ENCODE data around the gene SGK2.
"Not testable (repeated sequence)": the region's sequence is repeated elsewhere in the genome, so short reads cannot be mapped to it uniquely, and the experiment has no call there.

The SGK2 gene

DNA sequence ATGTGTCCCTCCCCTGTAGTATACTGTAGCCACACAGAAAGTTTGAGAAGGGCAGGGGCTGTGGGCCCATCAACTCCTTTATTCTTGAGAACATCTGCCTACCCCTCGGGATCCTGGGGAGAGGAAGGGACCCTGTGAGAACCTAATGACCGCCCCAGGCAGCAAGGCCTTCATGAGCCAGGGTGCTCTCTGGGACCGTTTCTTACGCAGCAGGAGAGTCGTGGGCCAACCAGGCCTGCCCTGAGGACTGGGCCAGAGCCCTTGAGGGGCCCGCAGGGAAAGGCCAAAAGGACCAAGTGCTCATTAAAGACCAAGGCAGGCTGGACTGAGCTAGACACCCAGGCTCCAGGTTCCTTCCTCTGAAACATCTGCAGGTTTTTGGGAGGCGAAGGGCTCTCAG is 5.2 kb downstream of the SGK2 start:
- DNase-seq (ENCODE audit: low read depth in 2 of 2), result no peak

DNA sequence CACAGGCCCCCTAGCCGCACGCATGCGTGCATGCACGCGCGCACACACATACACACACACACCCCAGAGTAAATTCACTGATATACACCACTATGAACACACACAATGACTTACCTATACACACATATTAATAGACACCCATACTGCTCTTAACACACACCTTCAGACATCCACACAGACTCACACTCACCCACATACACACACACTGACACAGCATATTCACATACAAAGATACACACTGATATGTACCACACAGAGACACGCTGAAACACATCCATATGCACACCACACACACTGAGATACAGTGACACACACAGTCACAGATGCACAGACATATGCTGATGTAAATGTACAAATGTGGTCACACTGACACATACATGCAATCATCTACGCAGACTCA is 5.6 kb downstream of the SGK2 start:
- no peak for DNase-seq (ENCODE audit: low read depth in 2 of 2)

DNA sequence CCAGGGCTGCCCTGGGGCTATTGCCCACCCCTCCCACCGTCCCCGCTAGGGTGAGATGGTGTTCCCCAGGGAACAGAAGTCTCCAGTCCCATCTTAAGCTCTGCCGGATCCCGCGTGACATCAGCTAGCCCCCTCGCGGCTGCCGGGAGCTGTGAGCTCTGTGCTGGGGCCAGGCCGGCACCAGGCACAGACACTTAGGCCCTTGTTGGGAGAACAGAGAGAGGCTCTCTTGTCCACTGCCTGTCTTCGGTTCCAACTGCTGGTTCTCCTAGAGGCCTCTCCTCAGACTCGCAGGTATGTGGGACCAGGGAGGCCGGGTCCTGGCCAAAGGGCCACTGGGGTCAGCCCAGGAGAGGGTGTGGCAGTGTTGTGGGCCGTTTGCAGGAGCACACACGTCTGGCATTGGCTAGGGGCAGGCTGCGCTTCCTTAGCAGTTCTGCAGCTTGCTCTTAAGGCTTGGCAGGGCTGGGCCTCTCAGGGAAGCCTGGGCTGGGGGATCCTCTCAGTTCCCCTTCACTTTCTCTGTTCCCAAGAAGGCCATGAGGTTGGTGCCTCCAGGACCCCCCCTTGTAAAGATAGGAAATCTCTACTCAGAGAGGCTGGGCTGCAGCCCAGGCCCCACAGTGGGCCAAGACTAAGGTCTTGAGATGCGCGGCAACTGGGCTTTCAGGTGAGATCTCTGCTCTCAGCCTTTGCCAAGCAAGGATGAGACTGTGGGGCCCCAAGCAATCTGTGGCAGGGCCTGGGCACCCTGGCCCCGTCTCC is 6.3 kb downstream of the SGK2 start:
- DNase-seq (ENCODE audit: low read depth in 2 of 2), result no peak

DNA sequence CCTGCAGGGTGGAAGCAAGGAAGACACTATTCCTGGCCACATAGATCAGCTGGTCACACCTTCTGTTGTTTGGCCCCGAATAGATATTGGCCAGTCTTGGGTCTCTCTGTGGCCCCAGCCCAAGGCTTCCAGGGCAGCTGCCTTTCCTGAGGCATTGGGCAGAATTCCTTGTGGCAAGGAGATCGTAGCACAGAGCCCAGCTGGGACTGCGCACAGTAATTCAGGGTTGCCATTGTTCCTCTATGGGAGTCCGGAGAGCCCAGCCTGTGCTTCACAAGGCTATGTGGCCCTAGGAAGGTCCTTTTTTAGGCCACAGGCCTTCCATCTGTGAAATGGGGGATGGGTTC is 6.9 kb downstream of the SGK2 start:
- DNase-seq (ENCODE audit: low read depth in 2 of 2), result no peak

DNA sequence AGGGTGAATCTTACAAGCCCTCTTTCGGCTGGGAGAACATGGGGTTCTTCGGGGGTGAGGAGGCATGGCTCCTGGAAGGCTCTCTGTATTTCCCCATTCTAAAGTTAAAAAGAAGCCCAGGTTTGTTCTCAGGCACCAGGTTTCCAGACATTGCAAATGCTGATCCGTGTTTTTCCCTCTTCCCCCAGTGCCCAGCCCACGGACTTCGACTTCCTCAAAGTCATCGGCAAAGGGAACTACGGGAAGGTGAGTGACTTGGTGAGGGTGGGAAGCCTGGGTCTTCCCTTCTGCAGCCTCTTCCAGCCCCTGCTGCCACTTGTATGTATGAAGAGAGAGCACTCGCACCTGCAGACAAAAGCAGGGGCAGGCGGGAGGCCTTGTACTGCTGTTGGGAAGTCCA is 8.7 kb downstream of the SGK2 start:
- DNase-seq (ENCODE audit: low read depth in 2 of 2), result no peak

DNA sequence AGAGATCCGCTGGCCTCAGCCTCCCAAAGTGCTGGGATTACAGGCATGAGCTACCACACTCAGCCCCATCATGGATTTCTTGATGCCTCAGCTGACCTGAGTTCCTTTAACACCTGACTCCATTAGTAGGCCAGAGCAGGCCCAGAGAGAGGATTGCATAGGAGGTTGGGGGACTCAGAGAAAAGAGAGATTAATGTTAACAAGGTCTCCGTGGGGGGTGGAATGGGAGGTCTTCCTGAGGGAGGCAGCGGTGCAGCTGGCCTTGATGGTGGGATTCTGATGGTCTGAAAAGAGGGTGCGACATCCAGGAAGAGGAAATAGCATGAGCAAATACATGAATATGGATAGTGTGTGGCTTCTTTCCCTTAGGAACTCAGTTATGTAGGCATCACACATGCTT is 9.9 kb downstream of the SGK2 start:
- DNase-seq (ENCODE audit: low read depth in 2 of 2), result no peak

DNA sequence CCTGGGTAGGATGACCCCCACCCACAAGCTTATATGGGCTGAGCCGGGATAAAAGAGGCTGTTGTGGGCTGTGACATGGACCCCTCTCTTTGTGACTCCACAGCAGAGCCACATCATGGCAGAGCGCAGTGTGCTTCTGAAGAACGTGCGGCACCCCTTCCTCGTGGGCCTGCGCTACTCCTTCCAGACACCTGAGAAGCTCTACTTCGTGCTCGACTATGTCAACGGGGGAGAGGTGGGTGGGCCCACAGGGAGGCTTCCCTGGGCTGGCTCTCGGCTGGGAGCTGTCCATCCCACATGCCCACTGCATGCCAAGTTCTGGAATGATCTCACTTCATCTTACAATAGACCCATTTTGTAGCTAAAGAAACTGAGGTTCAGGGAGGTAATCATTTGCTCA is 10.5 kb downstream of the SGK2 start:
- no peak for DNase-seq (ENCODE audit: low read depth in 2 of 2)

DNA sequence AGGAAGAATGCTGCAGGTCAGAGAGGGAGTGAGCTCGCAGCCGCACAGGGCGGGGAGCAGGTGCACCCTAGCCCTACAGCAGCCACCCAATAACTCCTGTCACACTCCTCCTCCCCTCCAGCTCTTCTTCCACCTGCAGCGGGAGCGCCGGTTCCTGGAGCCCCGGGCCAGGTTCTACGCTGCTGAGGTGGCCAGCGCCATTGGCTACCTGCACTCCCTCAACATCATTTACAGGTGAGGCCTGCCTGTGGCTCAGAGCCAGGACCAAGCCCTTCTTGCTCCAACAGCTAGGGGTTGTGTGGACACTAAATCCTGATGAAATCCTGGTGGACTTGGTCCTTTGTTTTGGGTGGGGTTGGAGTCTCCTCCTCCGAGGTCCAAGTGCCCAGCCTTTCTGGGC is 11.7 kb downstream of the SGK2 start:
- no peak for DNase-seq (ENCODE audit: low read depth in 2 of 2)

DNA sequence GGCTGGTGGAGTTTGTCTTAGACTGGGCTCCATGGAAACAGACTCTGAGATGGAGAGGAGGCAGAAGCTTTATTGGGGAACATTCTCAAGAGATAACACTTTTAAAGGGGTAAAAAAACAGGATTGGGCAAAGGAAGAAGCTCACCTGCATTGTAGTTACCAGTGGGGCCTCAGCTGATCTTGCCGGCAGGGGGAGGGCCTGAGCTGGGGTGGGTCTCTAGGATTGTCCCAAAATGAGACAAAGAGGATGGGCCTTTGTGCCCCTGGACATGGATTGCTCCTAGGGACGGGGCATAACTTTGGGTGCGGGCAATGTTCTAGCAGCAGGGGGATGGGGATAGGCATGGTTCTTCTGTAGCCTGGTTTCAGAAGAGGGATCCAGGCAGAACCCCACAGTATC is 12.5 kb downstream of the SGK2 start:
- no peak for DNase-seq (ENCODE audit: low read depth in 2 of 2)

DNA sequence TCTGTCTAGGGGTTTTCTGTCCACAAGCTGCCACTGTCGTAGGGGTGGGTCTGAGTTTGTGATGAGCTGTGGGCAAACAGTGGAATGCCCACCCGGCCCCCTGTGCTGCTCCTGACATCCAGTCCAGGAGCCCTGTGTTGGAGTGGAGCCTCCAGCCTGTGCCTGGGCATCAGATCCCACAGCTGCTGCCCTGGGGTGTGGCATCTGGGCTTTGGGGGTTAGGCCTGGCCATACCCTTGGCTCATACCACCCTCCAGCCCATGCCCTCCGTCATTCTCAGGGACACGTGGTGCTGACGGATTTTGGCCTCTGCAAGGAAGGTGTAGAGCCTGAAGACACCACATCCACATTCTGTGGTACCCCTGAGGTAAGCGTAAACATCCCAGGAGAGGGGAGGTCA is 12.9 kb downstream of the SGK2 start:
- DNase-seq (ENCODE audit: low read depth in 2 of 2), result no peak

DNA sequence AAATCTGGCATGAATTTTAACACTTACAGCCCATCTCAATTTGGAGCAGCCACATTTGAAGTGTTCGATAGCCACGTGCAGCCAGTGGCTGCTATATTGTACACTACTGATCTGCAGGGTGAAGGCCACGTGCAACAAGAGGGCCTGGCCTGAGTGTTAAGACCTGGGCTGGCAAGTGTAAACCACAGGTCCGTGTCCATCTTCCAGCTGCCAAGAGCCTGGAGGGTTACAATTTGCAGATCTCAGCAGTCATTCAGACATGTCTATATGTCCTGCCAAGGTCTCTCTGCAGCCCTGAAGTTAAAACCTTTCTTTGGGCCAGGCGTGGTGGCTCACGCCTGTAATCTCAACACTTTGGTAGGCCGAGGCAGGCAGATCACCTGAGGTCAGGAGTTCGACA is 14.1 kb downstream of the SGK2 start:
- no peak for DNase-seq (ENCODE audit: low read depth in 2 of 2)

DNA sequence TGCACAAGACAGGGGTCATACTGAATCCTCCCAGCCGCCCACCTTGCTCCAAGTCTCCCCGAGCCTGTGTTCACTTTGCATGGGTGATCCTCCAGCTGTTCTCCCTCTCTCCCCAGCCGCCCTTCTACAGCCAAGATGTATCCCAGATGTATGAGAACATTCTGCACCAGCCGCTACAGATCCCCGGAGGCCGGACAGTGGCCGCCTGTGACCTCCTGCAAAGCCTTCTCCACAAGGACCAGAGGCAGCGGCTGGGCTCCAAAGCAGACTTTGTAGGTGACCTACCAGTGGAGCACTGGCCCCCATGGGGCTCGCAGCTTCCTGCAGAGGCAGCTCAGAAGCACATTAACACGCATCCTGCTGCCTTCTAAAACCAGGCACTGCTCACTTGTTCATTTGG is 17.3 kb downstream of the SGK2 start:
- no peak for DNase-seq (ENCODE audit: low read depth in 2 of 2)

DNA sequence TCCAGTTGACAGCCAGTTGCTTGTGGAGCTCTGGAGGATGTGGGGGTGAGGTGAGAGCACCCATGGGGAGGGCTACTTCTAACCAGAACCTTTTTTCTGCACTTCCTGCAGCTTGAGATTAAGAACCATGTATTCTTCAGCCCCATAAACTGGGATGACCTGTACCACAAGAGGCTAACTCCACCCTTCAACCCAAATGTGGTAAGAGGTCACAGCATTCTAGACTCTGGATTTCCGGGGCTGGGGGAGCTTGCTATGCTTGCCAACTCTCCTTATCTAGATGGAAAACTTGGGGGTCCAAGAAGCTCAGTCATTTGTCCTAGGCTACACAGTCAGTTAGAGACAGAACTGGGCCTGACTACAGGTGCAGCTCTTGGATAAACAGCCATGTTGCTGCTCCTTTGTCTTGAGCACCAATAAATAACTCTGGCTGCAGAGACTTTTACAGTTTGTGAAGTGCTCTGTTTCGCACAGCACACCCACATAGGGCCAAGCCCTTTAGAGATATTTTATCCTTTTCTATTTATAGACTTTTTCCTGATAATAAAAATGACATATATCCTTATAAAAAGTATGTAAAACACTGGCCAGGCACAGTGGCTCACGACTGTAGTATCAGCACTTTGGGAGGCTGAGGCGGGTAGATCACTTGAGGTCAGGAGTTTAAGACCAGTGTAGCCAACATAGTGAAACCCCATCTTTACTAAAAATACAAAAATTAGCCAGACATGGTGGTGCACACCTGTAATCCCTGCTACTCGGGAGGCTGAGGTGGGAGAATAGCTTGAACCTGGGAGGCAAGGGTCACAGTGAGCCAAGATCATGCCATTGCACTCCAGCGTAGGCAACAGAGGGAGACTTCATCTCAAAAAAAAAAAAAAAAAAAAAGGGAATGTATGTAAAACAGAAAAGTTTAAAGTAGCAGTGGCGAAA is 21.3 kb downstream of the SGK2 start:
- DNase-seq (ENCODE audit: low read depth in 2 of 2), result no peak

DNA sequence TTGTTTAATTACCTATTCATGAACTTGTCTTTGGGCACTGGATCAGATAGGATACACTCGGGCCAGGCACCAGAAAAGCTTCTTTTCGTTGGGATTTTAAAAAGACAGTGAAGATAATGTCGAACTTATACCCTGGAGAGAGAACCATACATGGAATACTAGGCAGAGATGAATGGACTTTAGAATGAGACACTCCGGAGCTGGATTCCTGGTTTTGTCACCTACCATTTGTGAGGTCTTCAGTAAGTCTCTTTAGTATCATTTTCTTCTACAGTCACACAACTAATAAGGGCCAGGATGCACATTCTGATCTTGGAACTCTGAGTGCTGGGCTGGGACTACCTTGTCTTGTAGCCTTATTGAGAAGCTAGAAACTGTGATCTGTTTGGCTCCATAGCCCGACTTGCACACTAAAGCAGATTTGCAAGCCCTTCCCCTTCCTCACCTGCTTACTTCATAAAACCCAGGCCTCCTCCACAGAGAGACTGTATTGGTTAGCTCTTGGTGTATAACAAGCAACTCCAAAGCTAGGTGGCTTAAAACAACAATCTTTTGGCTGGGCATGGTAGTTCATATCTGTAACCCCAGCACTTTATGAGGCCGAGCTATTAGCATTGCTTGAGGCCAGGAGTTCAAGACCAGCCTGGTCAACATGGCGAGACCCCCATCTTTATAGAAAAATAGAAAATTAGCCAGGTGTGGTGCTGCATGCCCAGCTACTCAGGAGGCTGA is 24.5 kb downstream of the SGK2 start:
- DNase-seq (ENCODE audit: low read depth in 2 of 2), result no peak

DNA sequence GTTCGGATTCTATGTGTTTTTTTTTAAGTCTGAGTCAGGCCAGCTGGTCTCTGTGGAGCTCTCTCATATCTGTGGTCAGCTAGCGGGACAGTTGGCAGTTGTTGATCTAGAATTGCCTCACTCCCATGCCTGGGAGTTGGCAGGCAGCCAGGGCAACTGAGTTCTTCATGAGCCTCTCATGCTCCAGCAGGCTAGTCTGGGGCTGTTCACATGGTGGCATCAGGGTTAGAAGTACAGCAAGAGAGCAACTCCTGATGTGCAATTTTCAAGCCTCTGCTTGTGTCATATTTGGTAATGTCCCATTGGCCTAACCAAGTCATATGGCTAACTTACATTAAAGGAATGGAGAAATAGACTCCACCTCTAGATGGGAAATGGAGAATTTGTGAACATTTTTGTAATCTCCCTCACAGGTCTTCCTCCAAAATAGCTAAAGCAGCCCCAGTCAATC is 25.2 kb downstream of the SGK2 start:
- no peak for DNase-seq (ENCODE audit: low read depth in 2 of 2)

DNA sequence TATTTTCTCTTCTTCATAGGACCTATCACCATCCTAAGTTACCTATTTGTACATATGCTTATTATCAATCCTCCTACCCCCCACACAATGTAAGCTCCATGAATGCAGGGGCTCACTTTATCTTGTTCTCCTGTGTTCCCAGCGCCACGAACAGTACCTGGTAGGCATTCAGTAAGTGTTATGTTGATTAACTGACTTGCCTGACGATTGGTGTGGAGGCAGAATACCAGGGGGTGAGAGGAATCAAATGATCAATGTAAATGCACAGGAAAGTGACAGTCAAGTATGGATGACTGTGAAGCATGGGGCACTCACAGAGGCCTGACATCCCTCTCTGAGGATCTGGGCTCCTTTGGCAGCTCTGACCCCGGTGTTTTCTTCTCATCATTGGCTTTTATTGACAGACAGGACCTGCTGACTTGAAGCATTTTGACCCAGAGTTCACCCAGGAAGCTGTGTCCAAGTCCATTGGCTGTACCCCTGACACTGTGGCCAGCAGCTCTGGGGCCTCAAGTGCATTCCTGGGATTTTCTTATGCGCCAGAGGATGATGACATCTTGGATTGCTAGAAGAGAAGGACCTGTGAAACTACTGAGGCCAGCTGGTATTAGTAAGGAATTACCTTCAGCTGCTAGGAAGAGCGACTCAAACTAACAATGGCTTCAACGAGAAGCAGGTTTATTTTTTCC is 25.8 kb downstream of the SGK2 start:
- DNase-seq (ENCODE audit: low read depth in 2 of 2), result no peak

DNA sequence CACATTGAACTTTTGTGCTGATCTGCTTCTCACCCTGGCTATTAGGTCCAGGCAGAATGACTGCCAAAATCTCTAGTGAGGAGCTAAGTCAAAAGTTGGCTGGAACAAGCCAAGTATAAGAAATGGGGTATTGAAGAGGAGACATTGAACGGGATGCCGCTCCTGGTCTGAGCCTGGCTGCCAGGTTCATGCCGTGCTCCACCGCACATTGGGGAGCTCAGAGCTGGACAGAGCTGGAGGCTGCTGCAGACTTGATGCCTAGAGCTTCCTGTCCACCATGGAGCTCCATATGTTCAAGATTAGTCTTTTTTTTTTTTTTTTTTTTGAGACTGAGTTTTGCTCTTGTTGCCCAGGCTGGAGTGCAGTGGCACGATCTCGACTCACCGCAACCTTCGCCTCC is 27.8 kb downstream of the SGK2 start:
- no peak for DNase-seq (ENCODE audit: low read depth in 2 of 2)

DNA sequence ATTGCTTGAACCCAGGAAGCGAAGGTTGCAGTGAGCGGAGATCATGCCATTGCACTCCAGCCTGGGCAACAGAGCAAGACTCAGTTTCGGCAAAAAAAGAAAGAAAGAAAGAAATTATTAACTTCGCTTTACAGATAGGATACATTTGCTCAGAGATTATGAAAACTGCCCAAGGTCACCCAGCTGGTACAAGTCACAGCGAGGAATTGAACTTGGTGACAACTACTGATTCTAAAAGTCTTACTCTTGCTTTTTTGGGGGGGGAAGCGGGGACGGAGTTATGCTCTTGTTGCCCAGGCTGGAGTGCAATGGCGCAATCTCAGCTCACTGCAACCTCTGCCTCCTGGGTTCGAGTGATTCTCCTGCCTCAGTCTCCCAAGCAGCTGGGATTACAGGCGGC is 29.7 kb downstream of the SGK2 start:
- not testable (repeated sequence) for DNase-seq (ENCODE audit: low read depth in 2 of 2)

DNA sequence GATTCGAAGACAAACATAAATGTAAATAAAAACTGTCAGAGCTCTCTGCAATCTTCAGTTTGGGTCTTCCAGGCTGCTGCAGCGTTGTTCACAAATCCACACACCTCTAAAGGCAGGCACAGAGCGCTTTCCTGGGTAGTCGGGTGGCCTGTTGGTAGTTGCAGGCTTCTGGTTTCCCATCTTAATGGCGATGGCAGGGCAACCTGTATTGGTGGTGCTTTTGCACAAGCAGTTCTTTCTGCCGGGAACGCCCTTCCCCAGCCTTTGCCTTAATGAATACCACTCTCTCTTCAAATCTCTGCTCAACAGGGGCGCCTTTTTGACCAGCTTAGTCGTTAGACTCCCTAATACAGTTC is 31.2 kb downstream of the SGK2 start:
- DNase-seq (ENCODE audit: low read depth in 2 of 2), result no peak

DNA sequence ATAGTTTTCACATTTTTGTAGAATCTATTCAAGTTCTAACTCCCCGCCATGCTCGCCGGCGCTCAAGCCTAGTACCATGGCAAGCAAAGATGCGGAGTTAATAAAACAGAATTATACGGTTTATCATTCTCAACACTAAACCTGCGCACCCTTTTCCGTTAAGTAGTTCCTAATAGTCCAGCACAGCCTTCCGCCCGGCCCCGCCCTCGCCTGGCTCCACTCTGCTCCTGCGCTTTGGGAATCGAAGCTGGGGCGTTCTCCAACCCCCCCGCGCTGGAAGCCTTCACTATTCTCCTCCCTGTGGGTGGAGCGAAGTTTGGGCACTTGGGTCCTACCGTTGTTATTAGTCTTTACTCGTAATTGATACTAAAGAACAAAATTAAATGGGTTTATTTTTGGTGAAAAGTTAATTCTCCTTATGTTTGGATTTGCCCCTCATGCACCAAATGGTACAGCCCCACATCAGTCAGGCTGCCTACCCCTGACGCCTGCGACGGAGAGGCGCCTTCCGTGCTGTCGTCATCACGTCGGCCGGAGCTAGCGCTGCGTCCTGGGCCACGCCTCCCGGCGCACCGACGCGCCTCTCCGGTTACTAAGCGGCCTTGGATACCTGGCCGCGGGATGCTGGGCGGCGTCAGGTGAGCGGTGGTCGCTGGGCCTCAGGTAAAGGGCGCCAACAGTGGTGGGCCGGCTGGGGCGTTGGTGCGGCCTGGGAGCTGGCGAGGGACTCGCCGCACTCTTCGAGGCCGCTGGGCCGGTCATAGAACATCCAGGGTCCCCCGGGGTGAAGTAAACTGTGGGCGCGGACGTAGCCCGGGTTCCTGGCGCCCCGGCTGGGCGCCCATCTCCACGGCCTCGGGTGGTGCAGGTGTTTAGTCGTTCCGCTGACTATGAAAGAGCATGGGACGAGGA is 31.8 kb downstream of the SGK2 start, which contains the start of gene IFT52:
Gene IFT52, plus strand, starts transcription at position 546 of the 912 bp plus-strand sequence. CDS start 3,762 bp downstream, outside the sequence.
- DNase-seq (ENCODE audit: low read depth in 2 of 2), result peak; percentile 78 to 89

DNA sequence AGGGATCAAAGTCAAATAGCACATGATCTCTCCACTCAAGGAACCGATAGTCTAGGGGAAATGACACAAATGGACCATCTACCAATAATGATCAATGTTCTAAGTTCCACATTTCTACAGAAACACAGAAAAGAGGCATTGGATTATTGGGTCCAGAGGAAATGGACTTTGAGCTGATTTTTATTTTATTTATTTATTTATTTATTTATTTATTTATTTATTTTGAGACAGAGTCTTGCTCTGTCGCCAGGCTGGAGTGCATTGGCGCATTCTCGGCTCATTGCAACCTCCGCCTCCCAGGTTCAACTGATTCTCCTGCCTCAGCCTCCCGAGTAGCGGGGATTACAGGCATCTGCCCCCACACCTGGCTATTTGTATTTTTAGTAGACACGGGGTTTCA is 43.1 kb downstream of the SGK2 start:
- not testable (repeated sequence) for DNase-seq (ENCODE audit: low read depth in 2 of 2)

Measured in stimulated activated CD8-positive, alpha-beta memory T cell treated with anti-CD3 and anti-CD28 coated beads, Interleukin-7, amount 100 ng/mL, for 4 hours (primary cell).